CD4-positive, alpha-beta T cell treated with Interleukin-2 at 100 ng/mL for 4 hours (primary cell): ENCODE results near the gene IQSEC1.
A peak's percentile ranks its signal among the peaks of the same experiment; 100 is the strongest.

Experiments used
- DNase-seq: peaks from one replicate; pipeline ENCODE4 v3.0.0-alpha.2; 2020; ENCODE audit warnings: low spot score

The IQSEC1 gene

GRCh38 chr3:13073326-13074005 is at the start of gene IQSEC1:
Gene IQSEC1 (minus strand): TSS chr3:13073429. CDS start chr3:13073014, 415 bp downstream.
- peak; percentile 70 for DNase-seq

- no peak for DNase-seq
These were observed 49.1 kb upstream of the IQSEC1 start for GRCh38 chr3:13122081-13123012.

- DNase-seq, result no peak
These were observed 48.3 kb upstream of the IQSEC1 start for GRCh38 chr3:13121553-13122001.

GRCh38 chr3:13120928-13121552 is 47.8 kb upstream of the IQSEC1 start:
- no peak for DNase-seq

- DNase-seq, result no peak
These were observed 47.2 kb upstream of the IQSEC1 start for GRCh38 chr3:13120289-13120927.

- no peak for DNase-seq
These were observed 46.4 kb upstream of the IQSEC1 start for GRCh38 chr3:13119471-13120220.

- DNase-seq, result no peak
These were observed 43.2 kb upstream of the IQSEC1 start for GRCh38 chr3:13116426-13116825.

- DNase-seq, result no peak
These were observed 42.8 kb upstream of the IQSEC1 start for GRCh38 chr3:13115991-13116390.

- no peak for DNase-seq
These were observed 42.3 kb upstream of the IQSEC1 start for GRCh38 chr3:13115576-13115910.

- no peak for DNase-seq
These were observed 41.8 kb upstream of the IQSEC1 start for GRCh38 chr3:13114811-13115575.

- no peak for DNase-seq
These were observed 40.4 kb upstream of the IQSEC1 start for GRCh38 chr3:13113346-13114330.

- DNase-seq, result no peak
These were observed 39.5 kb upstream of the IQSEC1 start for GRCh38 chr3:13112521-13113345.

GRCh38 chr3:13111873-13112520 is 38.8 kb upstream of the IQSEC1 start:
- DNase-seq, result no peak

GRCh38 chr3:13111173-13111872 is 38.1 kb upstream of the IQSEC1 start:
- DNase-seq, result no peak

GRCh38 chr3:13110678-13111116 is 37.5 kb upstream of the IQSEC1 start:
- DNase-seq, result peak; percentile 16

- DNase-seq, result no peak
These were observed 36.3 kb upstream of the IQSEC1 start for GRCh38 chr3:13109516-13109915.

GRCh38 chr3:13108861-13109260 is 35.6 kb upstream of the IQSEC1 start:
- no peak for DNase-seq
